ENCODE data around the gene TNFRSF14. TPM values are rescaled to one million over a fixed set of nuclear protein-coding genes. Genes with fewer than 3 reads are reported as not detected.

The TNFRSF14 gene
- total and polyA plus RNA-seq, 7 experiments from 2014 or later, result 52.5 to 253 (median 200) TPM

GRCh38 chr1:2590233-2591141, 34.3 kb downstream of the TNFRSF14 start:
- peaks cover 0 to 16% (median 0%) of the 10 kb centered on the region in 3 experiments for H3K36me3 ChIP-seq (ENCODE audit: control insufficient read depth in 2 of 3, insufficient read depth in 3 of 3, low read length in 3 of 3)
- ChIA-PET CTCF (no interaction called here), POLR2A (no interaction called here)
- Mint-ChIP-seq H3K27me3 (no peaks in the 10 kb centered on the region), H3K4me1 (peaks cover 0 to 12% (median 9%) of the 10 kb centered on the region in 7 donors), H3K4me3 (peak overlapping the region in 1 of 10 donors; percentile 32), H3K9me3 (no peaks in the 10 kb centered on the region), H3K36me3 (peaks cover 0 to 3% (median 0%) of the 10 kb centered on the region in 5 donors), H3K27ac (peak overlapping the region in 4 of 9 donors; percentile 23 to 74 (median 36))
- no peaks in the 10 kb centered on the region for H3K27me3 ChIP-seq (ENCODE audit: control insufficient read depth in 2 of 2, insufficient read depth in 2 of 2, low read length in 2 of 2)
- no peak overlapping the region for H3K4me3 ChIP-seq (ENCODE audit: low read length)
- H3K9me3 ChIP-seq (ENCODE audit: control insufficient read depth in 2 of 3, low read length in 3 of 3), result no peaks in the 10 kb centered on the region
- intact Hi-C loops (cut with micrococcal nuclease), result no loop called here
- ATAC-seq, result no peak
- no peak overlapping the region for H3K27ac ChIP-seq (ENCODE audit: low read depth, low read length)
- H3K4me1 ChIP-seq (ENCODE audit: control insufficient read depth in 2 of 2, insufficient read depth in 2 of 2, low read length in 2 of 2), result peaks cover 9 to 12% of the 10 kb centered on the region in 2 donors
- DNase-seq, result no peak

DNA sequence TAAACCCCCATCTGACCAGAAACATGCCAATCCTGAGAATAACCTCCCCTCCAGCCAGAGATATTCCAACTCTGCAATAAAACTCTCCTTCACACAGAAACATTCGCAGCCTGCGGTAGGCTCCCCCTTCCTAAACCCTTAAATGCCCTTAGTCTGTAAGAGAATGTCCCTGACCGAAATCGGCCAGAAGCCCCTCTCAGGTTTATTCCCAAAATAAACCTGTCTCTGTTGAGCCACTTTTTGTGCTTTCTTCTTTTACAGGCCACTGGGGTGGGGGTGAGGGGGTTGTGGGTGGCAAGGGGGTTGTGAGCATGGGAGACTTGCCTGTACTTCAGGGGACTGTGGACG, 35.0 kb downstream of the TNFRSF14 start:
- no peak overlapping the region for H3K27ac ChIP-seq (ENCODE audit: low read depth, low read length)
- H3K4me3 ChIP-seq (ENCODE audit: low read length), result no peak overlapping the region
- H3K4me1 ChIP-seq (ENCODE audit: control insufficient read depth in 2 of 2, insufficient read depth in 2 of 2, low read length in 2 of 2), result peaks cover 9 to 12% of the 10 kb centered on the region in 2 donors
- Mint-ChIP-seq H3K27ac (peak overlapping the region in 2 of 9 donors; percentile 23 to 43), H3K36me3 (peaks cover 0 to 2% (median 0%) of the 10 kb centered on the region in 5 donors), H3K27me3 (no peaks in the 10 kb centered on the region), H3K4me1 (peaks cover 0 to 11% (median 8%) of the 10 kb centered on the region in 7 donors), H3K9me3 (no peaks in the 10 kb centered on the region), H3K4me3 (peak overlapping the region in 2 of 10 donors; percentile 26 to 32)
- H3K27me3 ChIP-seq (ENCODE audit: control insufficient read depth in 2 of 2, insufficient read depth in 2 of 2, low read length in 2 of 2), result no peaks in the 10 kb centered on the region
- ChIA-PET POLR2A (no interaction called here), CTCF (no interaction called here)
- H3K9me3 ChIP-seq (ENCODE audit: control insufficient read depth in 2 of 3, low read length in 3 of 3), result no peaks in the 10 kb centered on the region
- peaks cover 0 to 16% (median 0%) of the 10 kb centered on the region in 3 experiments for H3K36me3 ChIP-seq (ENCODE audit: control insufficient read depth in 2 of 3, insufficient read depth in 3 of 3, low read length in 3 of 3)
- intact Hi-C loops (cut with micrococcal nuclease), result no loop called here
- DNase-seq, result no peak
- no peak for ATAC-seq

GRCh38 chr1:2591581-2592261, 35.5 kb downstream of the TNFRSF14 start:
- Histone ChIP-seq H3K4me3 (ENCODE audit: low read length) (no peak overlapping the region), H3K27me3 (ENCODE audit: control insufficient read depth in 2 of 2, insufficient read depth in 2 of 2, low read length in 2 of 2) (no peaks in the 10 kb centered on the region), H3K27ac (ENCODE audit: low read depth, low read length) (no peak overlapping the region), H3K36me3 (ENCODE audit: control insufficient read depth in 2 of 3, insufficient read depth in 3 of 3, low read length in 3 of 3) (peaks cover 0 to 16% (median 0%) of the 10 kb centered on the region in 3 experiments), H3K9me3 (ENCODE audit: control insufficient read depth in 2 of 3, low read length in 3 of 3) (no peaks in the 10 kb centered on the region), H3K4me1 (ENCODE audit: control insufficient read depth in 2 of 2, insufficient read depth in 2 of 2, low read length in 2 of 2) (peaks cover 9 to 12% of the 10 kb centered on the region in 2 donors)
- peaks cover 0 to 11% (median 7%) of the 10 kb centered on the region in 7 donors for H3K4me1 Mint-ChIP-seq
- DNase-seq (no peak), ATAC-seq (no peak)
- H3K27me3 Mint-ChIP-seq, result no peaks in the 10 kb centered on the region
- peak overlapping the region in 5 of 10 donors; percentile 3 to 44 (median 26) for H3K4me3 Mint-ChIP-seq
- intact Hi-C loops (cut with micrococcal nuclease), result no loop called here
- CTCF ChIA-PET, result no interaction called here
- no peaks in the 10 kb centered on the region for H3K36me3 Mint-ChIP-seq
- H3K9me3 Mint-ChIP-seq, result no peaks in the 10 kb centered on the region
- H3K27ac Mint-ChIP-seq, result peak overlapping the region in 1 of 9 donors; percentile 14
- POLR2A ChIA-PET, result no interaction called here

DNA sequence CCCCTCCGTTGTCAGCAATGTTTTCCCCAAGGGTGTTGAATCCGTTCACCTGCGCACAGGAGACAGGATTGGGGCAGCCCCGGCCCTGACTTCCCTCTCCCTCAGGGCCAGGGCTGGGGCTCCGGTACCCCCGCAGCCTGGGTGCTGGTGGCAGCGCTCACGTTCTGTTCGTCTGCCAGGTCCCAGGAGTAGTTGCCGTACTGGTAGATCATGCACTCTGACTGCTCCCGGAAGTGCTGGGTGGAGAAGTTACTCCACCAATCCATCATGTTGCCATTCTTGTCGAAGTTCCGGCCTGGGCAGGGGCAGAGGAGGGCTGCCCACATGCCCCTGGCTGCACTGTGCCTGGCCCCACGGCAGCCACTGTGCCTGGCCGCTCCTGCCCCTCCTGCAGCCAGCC, 36.5 kb downstream of the TNFRSF14 start:
- peak overlapping the region in 7 of 10 donors; percentile 34 to 76 (median 65) for H3K4me3 Mint-ChIP-seq
- peak overlapping the region in 7 of 9 donors; percentile 40 to 88 (median 69) for H3K27ac Mint-ChIP-seq
- ChIA-PET CTCF (no interaction called here), POLR2A (no interaction called here)
- no peak overlapping the region for H3K4me3 ChIP-seq (ENCODE audit: low read length)
- H3K9me3 ChIP-seq (ENCODE audit: control insufficient read depth in 2 of 3, low read length in 3 of 3), result no peaks in the 10 kb centered on the region
- H3K27ac ChIP-seq (ENCODE audit: low read depth, low read length), result peak overlapping the region; percentile 48
- peaks cover 3 to 7% of the 10 kb centered on the region in 2 donors for H3K4me1 ChIP-seq (ENCODE audit: control insufficient read depth in 2 of 2, insufficient read depth in 2 of 2, low read length in 2 of 2)
- DNase-seq, result peak in 3 of 9 donors; percentile 5 to 30 (median 18)
- H3K36me3 Mint-ChIP-seq, result no peaks in the 10 kb centered on the region
- peak; percentile 28 for ATAC-seq
- H3K27me3 Mint-ChIP-seq, result no peaks in the 10 kb centered on the region
- no peaks in the 10 kb centered on the region for H3K9me3 Mint-ChIP-seq
- intact Hi-C loops (cut with micrococcal nuclease), result no loop called here
- no peaks in the 10 kb centered on the region for H3K27me3 ChIP-seq (ENCODE audit: control insufficient read depth in 2 of 2, insufficient read depth in 2 of 2, low read length in 2 of 2)
- peaks cover 0 to 16% (median 0%) of the 10 kb centered on the region in 3 experiments for H3K36me3 ChIP-seq (ENCODE audit: control insufficient read depth in 2 of 3, insufficient read depth in 3 of 3, low read length in 3 of 3)
- peaks cover 0 to 11% (median 6%) of the 10 kb centered on the region in 7 donors for H3K4me1 Mint-ChIP-seq

DNA sequence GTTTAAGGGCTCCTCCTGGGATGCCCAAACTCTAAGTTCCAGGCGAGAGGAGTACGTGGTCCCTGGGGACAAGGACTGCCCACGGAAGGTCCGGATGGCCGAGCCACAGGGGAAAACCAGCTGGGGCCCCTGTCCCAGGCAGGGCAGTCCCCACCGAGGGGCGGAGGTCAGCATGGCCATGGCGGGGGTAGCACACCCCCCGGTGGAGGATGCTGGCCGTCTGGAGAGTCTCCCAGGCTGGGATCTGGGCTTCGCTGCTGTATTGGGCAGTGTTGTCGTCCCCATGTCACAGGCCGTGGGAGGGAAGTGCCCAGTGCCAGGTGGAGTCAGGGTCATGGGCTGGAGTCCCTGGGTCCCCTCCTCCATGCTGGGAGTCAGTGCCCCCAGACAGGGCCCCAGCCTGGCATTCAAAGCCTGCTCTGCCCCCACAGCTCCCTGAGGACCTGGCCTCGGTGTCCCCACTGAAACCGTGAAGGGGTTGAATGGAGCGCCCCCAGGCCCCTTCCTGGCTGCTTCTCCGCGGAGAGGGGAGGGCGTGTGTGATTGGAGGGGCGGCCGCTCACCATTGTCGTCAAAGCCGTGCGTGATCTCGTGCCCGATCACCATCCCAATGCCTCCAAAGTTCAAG, 37.2 kb downstream of the TNFRSF14 start:
- POLR2A ChIA-PET, result no interaction called here
- H3K27me3 ChIP-seq (ENCODE audit: control insufficient read depth in 2 of 2, insufficient read depth in 2 of 2, low read length in 2 of 2), result no peaks in the 10 kb centered on the region
- CTCF ChIA-PET, result no interaction called here
- peaks cover 0 to 4% of the 10 kb centered on the region in 2 donors for H3K4me1 ChIP-seq (ENCODE audit: control insufficient read depth in 2 of 2, insufficient read depth in 2 of 2, low read length in 2 of 2)
- Mint-ChIP-seq H3K36me3 (no peaks in the 10 kb centered on the region), H3K27me3 (peaks cover 0 to under 1% (median 0%) of the 10 kb centered on the region in 5 donors), H3K9me3 (peaks cover 0 to 4% (median 0%) of the 10 kb centered on the region in 11 donors), H3K4me1 (peaks cover 0 to 10% (median 5%) of the 10 kb centered on the region in 7 donors), H3K27ac (no peak overlapping the region), H3K4me3 (peak overlapping the region in 2 of 10 donors; percentile 72 to 76)
- intact Hi-C loops (cut with micrococcal nuclease), result no loop called here
- DNase-seq (peak in 1 of 9 donors; percentile 4), ATAC-seq (no peak)
- H3K36me3 ChIP-seq (ENCODE audit: control insufficient read depth in 2 of 3, insufficient read depth in 3 of 3, low read length in 3 of 3), result peaks cover 0 to 16% (median 0%) of the 10 kb centered on the region in 3 experiments
- H3K27ac ChIP-seq (ENCODE audit: low read depth, low read length), result no peak overlapping the region
- no peaks in the 10 kb centered on the region for H3K9me3 ChIP-seq (ENCODE audit: control insufficient read depth in 2 of 3, low read length in 3 of 3)
- no peak overlapping the region for H3K4me3 ChIP-seq (ENCODE audit: low read length)

- DNase-seq (peak in 2 of 9 donors; percentile 6 to 7), ATAC-seq (no peak)
- CTCF ChIA-PET, result no interaction called here
- Mint-ChIP-seq H3K9me3 (peaks cover 0 to 9% (median 3%) of the 10 kb centered on the region in 11 donors), H3K36me3 (peaks cover 0 to 4% (median 0%) of the 10 kb centered on the region in 5 donors), H3K4me3 (no peak overlapping the region), H3K27me3 (peaks cover 0 to 5% (median 0%) of the 10 kb centered on the region in 5 donors), H3K4me1 (peaks cover 0 to 8% (median 5%) of the 10 kb centered on the region in 7 donors), H3K27ac (peak overlapping the region in 1 of 9 donors; percentile 70)
- Histone ChIP-seq H3K27me3 (ENCODE audit: control insufficient read depth in 2 of 2, insufficient read depth in 2 of 2, low read length in 2 of 2) (no peaks in the 10 kb centered on the region), H3K4me1 (ENCODE audit: control insufficient read depth in 2 of 2, insufficient read depth in 2 of 2, low read length in 2 of 2) (peaks cover 0 to 4% of the 10 kb centered on the region in 2 donors), H3K36me3 (ENCODE audit: control insufficient read depth in 2 of 3, insufficient read depth in 3 of 3, low read length in 3 of 3) (peaks cover 0 to 9% (median 0%) of the 10 kb centered on the region in 3 experiments), H3K27ac (ENCODE audit: low read depth, low read length) (no peak overlapping the region), H3K4me3 (ENCODE audit: low read length) (no peak overlapping the region), H3K9me3 (ENCODE audit: control insufficient read depth in 2 of 3, low read length in 3 of 3) (no peaks in the 10 kb centered on the region)
- POLR2A ChIA-PET, result no interaction called here
- intact Hi-C loops (cut with micrococcal nuclease), result no loop called here
These were observed 38.0 kb downstream of the TNFRSF14 start for GRCh38 chr1:2594001-2594640.
